Raji (cell line): ENCODE measurements around the gene MOSPD3.

Experiments
- POLR2A ChIP-seq: IDR thresholded peaks from 2 replicates; pipeline ENCODE4 v1.6.1; 2011; ENCODE audit warnings: low read depth, low read length, control low read depth; ENCODE audit not compliant: insufficient read depth

Gene MOSPD3

GRCh38 chr7:100626530-100627237, 14.3 kb downstream of the MOSPD3 start:
- TF ChIP-seq POLR2A = peak; percentile 60; the same call in 1 of the 2 replicates

GRCh38 chr7:100627238-100627549, 14.9 kb downstream of the MOSPD3 start:
- TF ChIP-seq POLR2A = no peak

GRCh38 chr7:100629117-100629716, 16.9 kb downstream of the MOSPD3 start:
- TF ChIP-seq POLR2A = no peak

- TF ChIP-seq POLR2A = no peak
Observed at GRCh38 chr7:100630066-100630465, 17.7 kb downstream of the MOSPD3 start.

GRCh38 chr7:100632951-100633717, 20.8 kb downstream of the MOSPD3 start:
- TF ChIP-seq POLR2A = no peak

- TF ChIP-seq POLR2A = no peak
Observed at GRCh38 chr7:100639995-100640516, 27.7 kb downstream of the MOSPD3 start.

GRCh38 chr7:100640517-100641440, 28.4 kb downstream of the MOSPD3 start:
- TF ChIP-seq POLR2A = no peak

- no peak for TF ChIP-seq POLR2A
Observed at GRCh38 chr7:100641463-100641859, 29.1 kb downstream of the MOSPD3 start, which contains the start of gene TFR2. Gene TFR2, minus strand, starts transcription at chr7:100641552. Its CDS starts 43 bp downstream, at chr7:100641509.

- TF ChIP-seq POLR2A = no peak
Observed at GRCh38 chr7:100641860-100642533, 29.7 kb downstream of the MOSPD3 start.

- TF ChIP-seq POLR2A = no peak
Observed at GRCh38 chr7:100642534-100642907, 30.2 kb downstream of the MOSPD3 start.

- TF ChIP-seq POLR2A = no peak
Observed at GRCh38 chr7:100649826-100650565, 37.7 kb downstream of the MOSPD3 start.

- no peak for TF ChIP-seq POLR2A
Observed at GRCh38 chr7:100654908-100655831, 42.8 kb downstream of the MOSPD3 start.
